ENCODE measurements around the gene PLPP4.

PLPP4 gene

DNA sequence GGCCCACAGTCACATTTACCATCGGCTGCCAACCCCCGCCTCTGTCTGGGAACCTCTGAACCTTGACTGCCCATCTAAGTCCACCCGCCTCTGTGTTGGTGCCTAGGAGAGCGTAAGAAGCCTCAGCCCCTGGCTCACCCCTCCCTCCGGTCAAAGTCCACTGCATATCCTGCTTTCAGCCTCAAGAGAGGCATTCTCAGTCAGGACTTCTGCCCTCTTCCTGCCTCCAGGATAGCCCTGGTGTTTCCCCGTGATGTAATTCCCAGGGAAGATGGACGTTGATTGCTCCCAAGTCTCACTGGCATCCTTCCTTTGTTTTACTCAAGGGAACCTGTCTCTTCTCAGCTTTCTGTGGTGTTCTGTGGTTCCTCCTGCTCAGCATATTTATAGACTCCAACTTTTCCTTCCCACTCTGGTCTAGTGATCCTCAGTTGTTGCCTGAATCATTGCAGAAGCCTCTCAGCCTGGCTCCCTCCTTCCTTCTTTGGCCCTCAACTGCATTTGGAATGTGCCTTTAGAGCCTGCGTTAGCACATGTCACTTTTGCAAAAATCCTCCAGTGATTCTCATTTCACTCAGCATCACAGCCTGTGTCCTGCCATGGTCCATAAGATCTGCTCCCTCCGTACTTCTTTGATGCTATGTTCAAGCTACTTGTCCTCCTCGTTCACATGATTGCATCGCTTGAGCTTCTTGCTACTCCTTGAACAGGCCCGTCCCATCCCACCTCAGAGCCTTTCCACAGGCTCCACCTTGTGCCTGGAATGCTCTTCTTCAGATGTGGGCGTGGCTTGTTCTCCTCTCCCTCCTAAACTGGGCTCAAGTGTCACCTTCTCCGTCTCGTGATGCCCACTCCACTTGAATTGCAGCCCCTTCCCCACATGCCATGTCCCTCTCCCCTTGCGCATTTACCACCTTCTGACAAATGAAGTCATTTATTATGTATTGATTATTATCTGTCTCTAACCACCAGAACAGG, 124.2 kb downstream of the PLPP4 start:
- no peak for DNase-seq

DNA sequence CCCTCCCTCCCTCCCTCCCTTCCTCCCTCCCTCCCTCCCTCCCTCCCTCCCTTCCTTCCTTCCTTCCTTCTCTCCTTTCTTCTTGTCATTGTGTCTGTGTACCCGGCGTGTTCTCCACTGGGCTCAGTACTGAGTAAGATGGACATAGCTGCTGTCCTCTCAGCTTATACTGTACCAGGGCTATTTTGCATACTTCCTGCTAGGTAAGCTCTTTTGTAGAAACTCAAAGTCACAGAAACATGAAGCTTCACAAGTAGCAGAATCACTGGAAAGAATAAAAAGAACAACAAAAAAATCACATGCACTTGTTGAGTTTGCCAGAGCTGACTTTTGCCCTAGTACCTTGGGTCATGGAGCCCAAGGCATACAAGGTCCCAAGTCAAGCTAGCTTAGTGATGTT, 125.7 kb downstream of the PLPP4 start:
- DNase-seq: no peak

- DNase-seq: no peak
Measured at GRCh38 chr10:120583424-120584108, 126.5 kb downstream of the PLPP4 start.

DNA sequence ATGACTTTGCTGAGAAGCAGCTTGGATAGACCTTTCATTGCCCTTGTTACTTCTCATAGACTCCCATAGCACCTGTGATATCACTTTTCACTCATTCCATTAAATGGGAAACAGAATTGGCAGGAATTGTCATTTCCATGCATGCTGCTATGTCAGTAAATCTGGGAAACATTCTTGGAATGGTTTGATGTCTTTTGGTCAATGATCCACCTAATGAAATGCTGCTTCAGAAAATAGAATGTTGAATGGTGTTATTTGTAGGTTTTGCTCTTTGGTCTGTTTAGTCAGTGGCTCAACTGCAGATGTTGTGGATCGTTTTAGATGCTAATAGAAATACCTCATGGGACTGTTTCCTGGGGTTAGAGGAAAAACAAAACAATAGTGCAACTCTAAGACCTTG, 127.8 kb downstream of the PLPP4 start:
- no peak for DNase-seq

- DNase-seq: no peak
Measured at GRCh38 chr10:120586471-120586872, 129.4 kb downstream of the PLPP4 start.

DNA sequence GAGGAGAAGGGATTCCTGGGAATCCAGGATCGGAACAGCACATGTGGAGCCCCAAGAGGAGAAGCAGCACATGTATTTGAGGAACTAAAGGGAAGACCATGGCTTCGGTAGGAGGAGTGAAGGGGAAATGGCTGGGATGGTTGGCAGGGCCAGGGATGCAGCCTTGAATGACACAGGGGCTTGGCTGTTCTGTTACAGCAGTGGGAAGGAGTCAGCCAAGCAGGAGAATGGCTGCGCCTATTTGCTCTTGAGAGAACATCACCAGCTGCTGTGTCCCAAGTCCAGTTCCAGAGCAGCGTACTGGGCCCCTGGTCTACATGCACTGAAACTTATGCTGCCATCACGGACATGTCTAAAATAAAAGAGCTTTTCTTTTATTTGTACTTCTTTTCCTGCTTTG, 130.0 kb downstream of the PLPP4 start:
- no peak for DNase-seq

- no peak for DNase-seq
Measured at GRCh38 chr10:120588311-120588710, 131.3 kb downstream of the PLPP4 start.

DNA sequence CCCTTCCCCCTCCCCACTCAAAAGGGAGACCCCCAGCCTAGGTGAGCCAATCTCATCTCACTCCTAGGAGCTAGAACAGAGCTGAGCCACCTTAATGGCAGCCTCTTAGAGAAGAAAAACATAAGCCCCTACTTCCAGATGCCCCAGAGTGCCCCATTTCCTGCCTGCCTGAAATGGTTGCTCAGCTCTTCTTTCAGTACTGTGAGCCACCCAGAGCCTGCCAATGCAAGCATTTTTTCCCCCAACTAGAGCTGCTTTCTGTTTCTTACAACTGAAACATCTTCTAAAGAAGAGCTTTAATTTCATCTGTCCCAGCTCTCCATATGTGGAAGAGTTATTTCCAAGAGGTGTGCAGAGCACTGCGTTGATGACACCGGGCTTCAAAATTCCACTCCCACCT, 136.7 kb downstream of the PLPP4 start:
- no peak for DNase-seq

- no peak for DNase-seq
Measured at GRCh38 chr10:120597902-120598301, 140.9 kb downstream of the PLPP4 start.

DNA sequence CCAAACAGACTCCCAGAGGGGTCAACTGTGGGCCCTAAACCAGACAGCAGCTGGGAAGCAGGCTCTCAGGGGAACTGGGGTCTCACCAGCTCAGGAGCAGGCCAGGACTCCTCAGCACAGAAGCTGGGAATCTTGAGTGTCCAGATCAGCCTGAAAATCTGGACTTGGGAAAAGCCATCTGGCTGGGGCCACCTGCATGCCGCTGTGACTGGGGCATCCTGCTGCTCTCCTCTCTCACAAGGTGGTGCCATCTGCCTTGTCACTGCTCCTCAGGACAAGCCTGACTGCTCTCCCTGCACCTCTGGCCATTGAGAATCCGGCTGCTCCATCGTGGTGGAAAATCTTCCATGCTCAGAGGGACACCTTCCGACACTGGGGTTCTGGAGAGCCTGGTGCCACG, 141.4 kb downstream of the PLPP4 start:
- DNase-seq: no peak

DNA sequence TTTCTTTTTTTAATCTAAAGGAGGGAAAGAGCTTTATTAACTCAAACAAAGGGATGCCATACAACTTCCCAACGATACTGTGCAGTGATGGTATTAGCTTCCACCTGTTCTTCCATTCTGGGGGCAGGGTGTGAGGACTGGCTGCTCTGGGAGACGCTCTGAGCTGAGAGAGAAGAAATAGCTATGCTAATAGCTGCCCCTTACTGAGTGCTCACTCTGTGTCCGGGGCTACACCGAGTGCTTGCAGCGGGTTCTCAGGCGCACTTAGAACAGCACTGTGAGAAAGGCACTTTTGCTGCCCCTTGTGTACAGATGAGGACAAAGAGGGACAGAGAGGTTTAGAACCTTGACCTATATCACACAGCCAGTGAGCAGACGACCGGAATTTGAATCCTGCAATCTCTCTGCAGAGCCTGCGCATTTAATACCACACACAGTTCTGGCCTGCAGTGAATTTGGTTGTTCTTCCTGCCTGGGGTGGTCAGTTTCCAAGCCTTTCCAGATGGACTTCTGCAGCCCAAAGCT, 142.2 kb downstream of the PLPP4 start:
- no peak for DNase-seq

- DNase-seq: no peak
Measured at GRCh38 chr10:120600871-120601649, 144.0 kb downstream of the PLPP4 start.

GRCh38 chr10:120601999-120602398, 145.0 kb downstream of the PLPP4 start:
- no peak for DNase-seq

DNA sequence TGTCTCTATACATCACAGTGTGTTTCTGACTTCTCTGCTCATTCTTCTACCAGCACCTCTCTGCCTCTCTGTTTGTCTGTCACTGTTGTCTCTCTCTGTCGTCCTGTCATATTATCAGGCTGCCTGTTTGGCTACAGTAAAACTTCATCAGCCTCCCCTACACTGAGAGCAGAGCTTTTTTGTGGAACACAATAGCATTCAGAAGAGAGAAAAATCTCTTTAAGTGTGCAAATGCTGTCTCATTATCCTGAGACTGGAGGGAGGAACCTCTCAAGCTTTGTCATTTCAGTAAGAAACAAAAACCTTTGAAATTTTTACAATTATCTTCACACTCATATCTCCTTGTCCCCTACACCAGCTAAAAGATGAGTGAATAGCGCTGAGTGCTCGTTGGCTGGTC, 148.4 kb downstream of the PLPP4 start:
- no peak for DNase-seq

GRCh38 chr10:120606051-120606764, 149.2 kb downstream of the PLPP4 start:
- DNase-seq: no peak

DNA sequence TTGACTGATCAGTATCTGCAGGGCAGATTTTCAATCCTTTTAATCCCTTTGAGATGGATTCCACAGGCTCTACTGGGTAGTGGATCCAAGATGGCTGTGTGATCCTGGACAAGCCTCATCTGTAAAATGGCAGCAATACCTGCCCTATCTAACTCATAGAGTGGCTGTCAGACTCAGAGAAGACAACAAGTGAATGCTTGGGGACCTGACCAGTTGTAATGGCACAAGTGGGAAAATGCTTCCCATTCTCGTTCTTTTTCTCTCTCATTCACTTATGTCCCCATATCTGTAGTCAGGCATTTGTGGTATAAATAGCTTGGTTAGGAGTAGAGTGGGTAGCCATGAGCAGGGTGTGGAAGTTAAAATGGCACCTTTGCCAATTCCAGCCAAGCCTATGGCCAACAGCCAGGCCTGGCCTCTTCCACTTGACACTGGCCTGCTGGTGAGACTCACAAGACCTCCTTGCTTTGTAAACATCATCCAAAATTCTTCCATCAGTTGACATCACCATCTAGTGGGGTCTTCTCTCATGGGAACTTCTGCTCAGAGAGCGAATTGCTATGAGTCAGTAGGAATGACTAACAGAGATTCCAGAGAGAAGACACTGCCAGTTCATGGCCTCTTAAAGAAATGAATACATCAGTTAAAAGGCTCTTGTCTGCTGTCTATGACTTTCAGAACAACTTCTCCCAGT, 150.1 kb downstream of the PLPP4 start:
- DNase-seq: no peak

DNA sequence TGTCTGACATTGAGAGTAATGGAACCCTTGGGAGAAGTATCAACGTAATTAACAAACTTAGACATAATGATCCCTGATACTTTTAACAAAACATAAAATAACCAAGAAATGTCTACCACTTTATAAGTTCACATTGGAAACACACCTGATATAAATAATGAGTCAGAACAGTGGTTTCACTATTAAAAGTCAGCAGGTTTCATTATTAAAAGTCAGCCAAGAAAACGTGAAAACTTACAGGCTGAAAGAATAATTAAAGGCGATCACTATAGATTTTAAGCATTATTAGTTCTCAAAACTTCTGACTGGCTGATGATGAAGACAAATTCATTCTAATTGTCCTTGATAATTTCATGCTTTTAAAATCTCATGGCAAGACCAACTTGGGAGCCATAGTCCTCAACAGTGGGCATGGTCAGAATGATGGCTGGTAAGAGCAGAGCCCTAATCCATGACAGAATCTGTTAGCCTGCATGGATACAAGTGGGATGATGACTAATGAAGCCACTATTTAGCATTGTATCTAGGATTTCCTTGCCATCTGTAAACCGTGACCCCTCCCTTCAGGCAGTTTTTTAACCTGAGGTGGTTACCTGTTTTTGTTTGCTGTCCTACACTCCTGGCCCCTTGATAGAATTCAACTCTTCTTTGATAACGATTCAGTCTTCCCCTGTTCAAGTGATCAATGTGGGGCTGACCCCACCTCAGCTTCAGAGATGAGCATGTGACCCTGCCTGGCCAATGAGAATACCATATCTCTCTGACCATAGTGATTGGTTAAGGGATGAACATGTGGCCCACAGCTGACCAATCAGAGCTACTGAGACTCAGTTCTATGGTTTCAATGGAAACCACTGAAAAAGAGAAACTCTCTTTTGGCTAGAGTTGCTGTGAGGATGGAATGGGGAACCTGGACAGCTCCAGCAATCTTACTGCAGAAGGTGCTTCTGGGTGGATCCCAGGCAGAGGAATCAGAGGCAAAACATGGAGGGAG, 151.0 kb downstream of the PLPP4 start:
- DNase-seq: no peak

DNA sequence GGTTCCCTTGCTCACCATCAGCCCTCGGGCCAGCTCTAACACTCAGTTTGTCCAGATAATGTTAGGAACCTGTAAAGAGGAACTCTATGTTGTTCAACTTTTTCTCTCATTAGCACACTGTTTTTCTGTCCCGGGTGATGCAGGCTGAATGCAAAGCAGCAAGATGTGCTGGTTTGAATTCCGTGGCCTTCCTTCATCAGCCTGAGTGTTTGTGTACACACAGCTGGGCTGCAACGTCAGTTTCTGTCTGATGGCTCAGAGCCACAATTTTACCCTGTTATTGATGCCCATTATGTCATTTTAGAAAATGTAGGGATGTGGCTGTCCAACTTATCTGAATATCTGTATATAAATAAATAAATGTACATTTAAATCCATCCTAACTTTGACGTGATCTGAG, 152.0 kb downstream of the PLPP4 start:
- DNase-seq: no peak

- no peak for DNase-seq
Measured at GRCh38 chr10:120610791-120611190, 153.8 kb downstream of the PLPP4 start.

- DNase-seq: no peak
Measured at GRCh38 chr10:120612756-120613155, 155.7 kb downstream of the PLPP4 start.

DNA sequence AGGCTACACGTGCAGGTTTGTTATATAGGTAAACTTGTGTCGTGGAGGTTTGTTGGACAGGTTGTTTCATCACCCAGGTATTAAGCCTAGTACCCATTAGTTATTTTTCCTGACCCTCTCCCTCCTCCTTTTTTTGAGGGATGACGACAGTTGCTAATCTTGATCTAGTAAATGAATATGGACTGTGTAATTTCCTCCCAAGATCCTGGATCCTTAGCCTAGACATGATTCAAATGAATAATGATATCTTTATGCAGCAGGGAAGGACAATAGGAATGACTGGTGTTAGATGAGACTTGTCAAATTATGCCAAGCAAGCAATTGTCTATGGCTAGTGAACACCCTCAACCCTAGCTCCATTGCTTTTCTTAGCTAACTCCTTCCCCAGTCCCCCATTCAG, 156.2 kb downstream of the PLPP4 start:
- DNase-seq: no peak
